Stimulated activated CD4-positive, alpha-beta T cell treated with anti-CD3 and anti-CD28 coated beads, Interleukin-15, amount 100 ng/mL, for 24 hours (primary cell): Measurements from ENCODE around the gene SDR42E1.
"Not testable (repeated sequence)": the region's sequence is repeated elsewhere in the genome, so short reads cannot be mapped to it uniquely, and the experiment has no call there.

ENCODE experiments used
- DNase-seq: peaks from one replicate; pipeline ENCODE4 v3.0.0-alpha.2; 2020

Gene SDR42E1

DNA sequence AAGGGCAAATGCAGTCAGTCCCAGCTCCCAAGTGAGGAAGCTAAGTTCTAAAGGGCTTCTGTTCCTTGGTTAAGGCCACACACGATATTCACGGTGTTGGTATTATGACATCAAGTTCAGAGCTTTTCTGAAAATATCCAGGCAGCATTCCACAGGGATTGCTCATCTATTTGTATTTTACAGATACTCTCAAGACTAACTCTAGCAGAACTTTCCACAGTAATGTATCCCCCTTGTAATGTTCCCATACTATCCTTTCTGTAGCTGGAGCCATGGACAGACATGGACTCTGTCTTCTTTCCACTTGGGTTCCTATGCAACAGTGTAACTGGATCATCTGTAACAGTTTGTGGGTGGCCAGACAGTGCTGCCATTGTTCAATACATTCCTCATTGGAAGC, 13.5 kb downstream of the SDR42E1 start:
- DNase-seq = no peak

DNA sequence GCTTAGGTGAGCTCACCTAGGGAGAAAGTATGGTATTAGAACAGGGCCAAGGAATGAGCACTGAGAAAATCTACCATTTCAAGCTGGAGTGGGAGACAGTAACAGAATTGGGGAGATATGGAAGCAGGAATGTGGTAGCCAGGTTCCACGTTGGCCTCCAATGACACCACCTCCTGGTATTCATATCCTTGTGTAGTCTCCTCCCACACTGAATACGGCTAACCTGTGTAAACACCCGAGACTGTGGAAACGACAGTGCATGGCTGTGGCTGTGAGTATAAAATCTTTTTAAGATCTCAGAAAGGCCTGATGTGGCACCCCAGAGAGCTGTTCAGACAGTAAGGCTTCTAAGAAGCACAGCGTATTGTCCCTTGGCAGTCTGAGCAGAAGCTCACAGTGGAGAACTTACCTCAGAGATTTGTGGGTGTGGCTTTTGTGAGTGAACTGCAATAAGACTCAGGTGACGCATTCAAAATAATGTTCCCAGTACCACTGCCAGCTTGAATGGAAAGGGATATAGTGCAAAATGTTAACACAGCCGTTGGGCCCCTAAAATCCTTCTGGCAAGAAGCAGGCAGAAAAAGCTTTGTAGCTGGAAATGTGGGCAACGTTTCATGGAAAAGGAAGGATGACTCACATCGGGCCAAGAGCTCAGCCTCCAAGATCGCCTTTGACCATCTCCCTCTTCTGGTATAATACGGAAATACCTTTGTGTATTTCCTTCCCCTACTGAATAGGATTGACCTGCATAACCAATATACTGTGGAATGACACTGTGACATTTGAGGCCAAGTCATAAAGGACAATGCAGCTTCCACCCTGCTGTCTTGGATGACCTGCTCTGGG, 14.4 kb downstream of the SDR42E1 start:
- no peak for DNase-seq

DNA sequence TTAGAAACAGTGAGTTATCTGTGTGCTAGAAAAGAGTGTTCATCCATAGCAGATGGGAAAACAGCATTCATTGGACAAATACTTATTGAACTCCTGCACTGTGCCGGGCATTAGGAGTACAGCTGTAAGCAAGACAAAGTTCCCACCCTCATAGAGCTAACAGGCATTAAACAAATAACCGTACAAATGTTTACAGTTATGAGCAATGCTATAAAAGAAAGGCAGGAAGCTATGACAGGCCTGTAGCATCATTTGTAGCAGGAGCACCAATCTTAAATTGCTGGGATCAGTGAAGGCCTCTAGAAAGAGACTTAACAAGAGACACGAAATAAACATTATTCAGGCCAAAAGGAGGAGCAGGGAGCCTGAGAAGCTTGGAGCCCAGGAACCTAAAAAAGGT, 15.6 kb downstream of the SDR42E1 start:
- DNase-seq = no peak

DNA sequence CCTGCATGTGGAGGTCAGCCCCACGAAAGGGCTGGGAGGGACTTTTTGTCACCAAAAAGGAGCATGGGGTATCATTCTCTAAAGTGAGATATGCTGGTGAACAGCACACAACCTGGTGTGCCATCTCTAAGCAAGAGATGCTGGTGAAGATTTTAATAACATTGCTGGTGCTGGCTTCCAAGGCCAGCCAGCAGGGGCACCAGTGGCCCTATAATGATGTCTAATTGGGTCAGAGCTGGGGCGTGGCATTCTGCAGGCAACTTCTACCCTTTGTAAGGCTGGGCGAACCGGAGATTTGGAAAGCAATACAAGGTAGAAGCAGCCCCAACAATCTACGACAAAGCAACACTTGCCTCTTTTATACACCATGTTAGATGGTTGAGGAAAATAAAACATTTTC, 16.8 kb downstream of the SDR42E1 start:
- DNase-seq = peak; percentile 19

DNA sequence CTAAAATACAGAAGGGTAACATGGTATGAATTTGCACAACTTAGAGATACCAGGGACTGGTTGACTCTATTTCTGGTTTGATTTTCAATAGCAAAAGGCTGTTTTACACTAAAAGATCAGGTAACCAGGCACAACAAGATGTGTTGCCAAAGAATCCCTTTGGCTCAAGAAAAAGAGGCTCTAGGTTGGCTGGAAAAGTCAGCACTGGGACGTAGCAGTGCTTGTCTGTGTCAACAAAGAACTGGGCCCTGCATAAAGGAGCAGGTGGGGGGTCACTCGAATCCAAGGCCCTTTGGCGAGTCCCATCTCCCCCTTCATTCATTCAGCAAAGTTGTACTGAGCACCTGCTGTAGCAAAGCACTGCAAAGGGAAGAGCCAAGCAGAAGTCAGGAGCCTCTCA, 18.4 kb downstream of the SDR42E1 start:
- no peak for DNase-seq

DNA sequence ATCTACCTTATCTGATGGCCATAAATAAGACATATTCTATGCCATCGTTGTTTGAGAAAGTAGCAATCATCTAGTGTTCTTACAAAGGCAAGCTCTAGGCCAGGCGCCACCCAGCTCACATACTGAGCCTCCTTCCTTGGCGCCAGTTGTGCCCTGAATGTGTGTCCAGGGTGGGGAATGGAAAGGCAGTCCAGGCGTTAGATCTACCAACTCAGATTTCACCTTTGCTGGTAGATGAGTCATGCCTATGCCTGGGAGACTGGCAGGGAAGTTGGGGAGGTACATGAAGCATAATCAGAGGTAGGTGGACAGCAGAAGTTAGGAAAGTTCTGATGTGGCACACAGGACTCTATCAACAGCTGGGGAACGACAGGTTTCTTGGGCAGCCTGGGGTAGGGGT, 23.6 kb downstream of the SDR42E1 start:
- DNase-seq = no peak

DNA sequence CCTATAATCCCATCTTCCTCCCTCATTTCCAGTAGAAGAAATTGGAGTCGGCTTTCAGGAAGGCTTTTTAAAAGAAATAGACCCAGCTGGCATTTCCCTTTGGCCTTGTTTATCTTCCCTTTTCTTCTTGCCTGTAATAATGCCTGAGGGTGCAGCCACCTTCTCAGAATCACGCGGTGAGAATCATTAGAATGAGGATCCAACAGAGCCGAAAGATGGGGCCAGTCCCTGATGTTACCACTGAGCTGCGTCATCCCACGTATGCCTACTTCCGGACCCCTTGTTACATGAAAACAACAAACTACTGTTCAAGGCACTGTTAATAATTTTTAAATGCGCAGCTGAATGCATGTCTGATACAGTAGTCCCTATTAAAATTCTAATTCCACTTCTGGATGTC, 24.1 kb downstream of the SDR42E1 start:
- no peak for DNase-seq

DNA sequence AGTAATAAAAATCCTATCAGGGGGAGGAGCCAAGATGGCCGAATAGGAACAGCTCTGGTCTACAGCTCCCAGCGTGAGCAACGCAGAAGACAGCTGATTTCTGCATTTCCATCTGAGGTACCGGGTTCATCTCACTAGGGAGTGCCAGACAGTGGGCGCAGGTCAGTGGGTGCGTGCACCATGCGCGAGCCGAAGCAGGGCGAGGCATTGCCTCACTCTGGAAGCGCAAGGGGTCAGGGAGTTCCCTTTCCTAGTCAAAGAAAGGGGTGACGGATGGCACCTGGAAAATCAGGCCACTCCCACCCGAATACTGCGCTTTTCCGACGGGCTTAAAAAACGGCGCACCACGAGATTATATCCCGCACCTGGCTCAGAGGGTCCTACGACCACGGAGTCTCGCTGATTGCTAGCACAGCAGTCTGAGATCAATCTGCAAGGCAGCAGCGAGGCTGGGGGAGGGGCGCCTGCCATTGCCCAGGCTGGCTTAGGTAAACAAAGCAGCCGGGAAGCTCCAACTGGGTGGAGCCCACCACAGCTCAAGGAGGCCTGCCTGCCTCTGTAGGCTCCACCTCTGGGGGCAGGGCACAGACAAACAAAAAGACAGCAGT, 33.8 kb downstream of the SDR42E1 start:
- not testable (repeated sequence) for DNase-seq

DNA sequence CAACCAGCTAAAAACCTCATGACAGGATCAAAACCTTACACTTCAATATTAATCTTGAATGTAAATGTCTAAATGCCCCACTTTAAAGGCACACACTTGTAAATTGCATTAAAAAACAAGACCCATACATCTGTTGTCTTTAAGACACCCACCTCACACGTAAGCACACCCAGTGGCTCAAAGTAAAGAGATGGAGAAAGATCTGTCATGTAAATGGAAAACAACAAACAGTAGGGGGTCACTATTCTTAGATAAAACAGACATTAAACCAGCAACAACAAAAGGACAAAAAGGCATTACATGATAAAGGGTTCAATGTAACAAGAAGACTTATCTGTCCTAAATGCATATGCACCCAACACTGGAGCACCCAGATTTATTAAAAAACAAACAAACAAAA, 35.6 kb downstream of the SDR42E1 start:
- no peak for DNase-seq

DNA sequence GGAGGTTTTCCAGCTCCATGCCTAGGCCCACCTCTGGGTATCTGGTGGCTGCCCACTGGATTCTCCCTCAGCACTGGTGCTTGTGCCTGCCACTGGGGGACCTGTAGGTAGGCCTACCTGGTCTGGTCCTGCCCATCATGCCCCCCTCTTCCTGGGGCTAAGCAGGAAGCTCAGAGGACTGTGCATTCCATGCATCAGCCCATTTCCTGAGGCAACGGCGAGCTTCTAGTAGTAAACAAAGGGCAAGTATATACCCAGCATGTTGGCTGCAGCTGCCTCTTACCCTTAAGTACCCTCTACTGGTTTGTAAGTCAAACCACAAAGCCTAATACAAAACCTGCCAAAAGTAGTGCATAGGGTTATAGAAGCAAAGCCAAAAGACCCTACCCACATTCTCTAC, 37.5 kb downstream of the SDR42E1 start:
- DNase-seq = no peak

DNA sequence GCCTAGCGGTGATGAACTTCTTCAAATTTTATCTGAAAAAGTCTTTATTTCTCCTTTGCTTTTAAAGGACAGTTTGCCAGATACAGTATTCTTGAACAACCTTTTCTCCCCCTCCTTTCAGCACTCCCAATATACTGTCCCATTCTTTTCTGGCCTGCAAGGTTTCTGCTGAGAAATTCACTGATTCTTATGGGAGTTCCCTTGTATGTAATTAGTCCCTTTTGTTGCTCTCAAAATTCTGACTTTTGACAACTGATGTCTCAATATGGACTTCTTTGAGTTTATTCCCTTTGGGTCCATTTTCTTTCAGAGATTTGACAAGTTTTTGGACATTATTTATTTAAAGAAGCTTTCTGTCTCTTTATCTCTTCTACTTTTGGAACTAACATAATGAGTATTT, 39.4 kb downstream of the SDR42E1 start:
- DNase-seq = no peak

DNA sequence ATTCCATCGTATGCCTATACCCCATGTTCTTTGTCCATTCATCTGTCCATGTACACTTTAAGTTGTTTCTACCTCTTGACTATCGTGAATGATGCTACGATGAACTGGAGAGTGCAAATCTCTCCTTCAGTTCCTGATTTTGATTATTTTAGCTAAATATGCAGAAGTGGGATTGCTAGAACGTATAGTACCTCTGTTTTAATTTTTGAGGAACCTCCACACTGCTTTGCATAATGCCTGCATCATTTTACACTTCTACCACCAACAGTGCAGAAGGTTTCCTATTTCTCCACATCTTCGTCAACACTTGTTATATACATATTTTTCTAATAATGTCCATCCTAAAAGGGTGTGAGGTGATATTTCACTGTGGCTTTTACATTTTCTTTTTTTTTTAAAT, 43.9 kb downstream of the SDR42E1 start:
- no peak for DNase-seq

DNA sequence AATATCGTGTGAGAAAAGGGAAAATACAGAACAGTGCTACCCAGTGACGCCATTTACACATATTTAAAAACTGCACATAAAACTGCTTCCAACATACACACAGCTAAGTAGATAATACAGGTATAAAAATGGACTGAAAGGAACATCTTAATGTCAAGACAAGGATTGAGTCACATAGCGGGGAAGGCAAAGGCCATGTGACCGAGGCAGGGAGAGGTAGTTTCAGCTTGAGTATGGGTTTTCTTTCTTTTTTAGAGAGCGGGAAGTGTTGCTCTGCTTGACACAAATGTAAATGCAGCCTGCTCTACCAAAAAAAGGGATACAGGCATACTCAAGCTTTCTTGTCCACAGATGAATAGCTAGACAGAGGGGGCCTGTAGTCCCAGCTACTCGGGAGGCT, 46.5 kb downstream of the SDR42E1 start:
- no peak for DNase-seq

DNA sequence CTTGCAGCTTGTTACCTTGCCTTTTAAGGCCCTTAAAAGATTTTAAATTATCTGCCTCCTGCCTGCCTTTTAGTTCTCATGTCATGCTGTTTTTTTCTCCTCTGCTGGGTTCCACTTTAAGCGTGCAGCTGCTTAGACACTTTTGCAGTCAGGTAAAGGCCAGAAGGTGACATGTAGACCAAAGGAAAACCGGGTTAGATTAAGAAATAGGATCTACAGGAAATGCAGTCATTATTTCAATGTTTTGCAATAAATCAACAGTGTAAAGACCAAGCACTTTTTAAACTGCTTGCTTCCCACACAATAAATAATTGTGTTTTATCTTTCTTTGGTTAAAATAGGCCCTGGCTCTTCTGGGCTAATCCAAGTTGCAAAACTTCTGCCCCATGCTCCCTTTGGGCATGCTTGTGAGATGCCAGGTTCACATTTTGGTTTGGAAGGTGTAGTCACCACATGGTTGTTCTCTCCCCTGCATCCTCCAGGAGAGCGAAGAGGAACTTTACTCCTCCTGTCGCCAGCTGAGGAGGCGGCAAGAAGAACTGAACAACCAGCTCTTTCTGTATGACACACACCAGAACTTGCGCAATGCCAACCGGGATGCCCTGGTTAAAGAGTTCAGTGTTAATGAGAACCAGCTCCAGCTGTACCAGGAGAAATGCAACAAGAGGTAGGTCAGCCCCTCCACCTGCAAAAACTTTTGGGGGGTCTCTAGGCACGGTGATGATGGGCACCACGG, 54.9 kb downstream of the SDR42E1 start:
- DNase-seq = no peak

DNA sequence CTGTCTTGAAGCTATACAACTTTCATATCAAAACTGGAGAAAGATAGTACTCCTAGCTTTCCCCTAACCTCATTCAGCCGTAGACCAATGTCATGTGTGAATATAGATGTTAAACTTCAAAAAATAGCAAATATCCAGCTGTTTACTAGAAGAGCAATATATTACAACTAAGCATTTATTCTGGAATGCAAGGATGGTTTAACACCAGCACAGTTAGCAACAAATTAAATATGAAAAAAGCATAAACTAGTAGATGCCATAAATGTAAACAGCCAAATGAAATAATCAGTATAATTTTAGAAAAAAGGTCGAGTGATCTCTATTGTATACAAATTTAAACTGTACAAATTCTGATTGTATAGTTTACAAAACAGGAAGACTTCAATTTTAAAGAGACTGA, 59.7 kb downstream of the SDR42E1 start:
- no peak for DNase-seq

DNA sequence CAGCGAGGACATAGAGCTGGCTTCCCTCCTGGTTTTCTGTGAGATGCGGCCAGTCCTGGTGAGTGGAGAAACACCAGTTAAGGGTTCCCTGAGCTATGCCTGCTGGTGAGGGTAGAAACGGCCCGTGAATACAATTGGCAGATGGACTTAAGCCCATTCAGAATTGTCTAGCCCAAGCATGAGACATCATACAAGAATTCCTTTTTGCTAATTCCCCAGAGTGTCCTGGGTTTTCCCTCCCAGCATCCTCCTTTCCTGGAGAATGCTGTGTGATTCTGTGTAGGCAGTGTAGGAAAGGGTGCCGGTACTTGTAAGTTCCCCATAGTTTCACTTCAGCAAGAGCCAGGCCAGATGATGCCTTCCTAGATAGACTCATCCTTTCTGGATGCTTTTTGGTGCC, 65.1 kb downstream of the SDR42E1 start:
- no peak for DNase-seq

DNA sequence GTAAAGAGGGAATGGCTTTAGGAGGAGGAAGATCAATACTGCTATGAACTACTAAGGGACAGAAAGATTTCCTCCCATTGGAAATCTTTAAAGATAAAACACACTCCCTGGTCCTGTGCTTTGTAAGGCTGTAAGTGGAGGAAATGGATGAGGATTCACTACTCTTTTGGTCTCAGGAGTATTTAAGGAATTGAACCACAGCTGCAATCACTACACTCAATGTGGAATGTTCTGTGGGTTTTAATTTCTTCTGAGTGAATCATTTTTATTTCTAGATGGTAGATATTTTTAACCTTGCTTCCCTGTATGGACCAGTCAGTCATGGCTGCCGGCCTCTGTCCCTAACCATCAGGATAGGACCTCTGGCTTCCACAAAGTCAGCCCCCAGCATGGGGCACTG, 65.6 kb downstream of the SDR42E1 start:
- no peak for DNase-seq

DNA sequence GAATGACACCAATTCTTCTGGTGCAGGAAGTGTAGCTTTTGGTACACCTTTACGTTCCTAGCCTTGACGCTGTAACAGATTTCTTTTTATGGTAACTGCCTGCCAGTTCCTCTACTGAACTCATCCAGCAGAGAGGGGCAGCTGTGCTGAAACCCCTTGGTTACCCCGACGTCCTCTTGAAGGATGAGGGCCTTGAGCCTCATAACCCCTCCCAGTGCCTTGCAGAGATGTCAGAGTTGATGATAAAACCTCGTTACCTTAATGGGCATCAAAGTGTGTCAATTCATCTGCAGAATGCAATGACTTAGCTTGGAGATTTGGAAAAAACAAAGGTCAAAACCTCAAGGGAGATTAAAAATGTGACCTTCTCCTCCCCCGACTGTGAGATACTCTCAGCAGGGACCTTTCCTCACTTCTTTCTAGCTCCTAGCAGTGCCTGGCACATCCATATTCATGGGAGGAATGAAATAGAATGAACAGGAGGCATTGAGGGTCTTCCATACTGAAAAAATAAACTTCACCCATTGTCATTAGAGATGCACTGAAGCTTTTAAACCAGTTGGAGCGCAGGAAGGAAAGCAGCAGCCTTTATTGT, 69.2 kb downstream of the SDR42E1 start:
- DNase-seq = no peak

DNA sequence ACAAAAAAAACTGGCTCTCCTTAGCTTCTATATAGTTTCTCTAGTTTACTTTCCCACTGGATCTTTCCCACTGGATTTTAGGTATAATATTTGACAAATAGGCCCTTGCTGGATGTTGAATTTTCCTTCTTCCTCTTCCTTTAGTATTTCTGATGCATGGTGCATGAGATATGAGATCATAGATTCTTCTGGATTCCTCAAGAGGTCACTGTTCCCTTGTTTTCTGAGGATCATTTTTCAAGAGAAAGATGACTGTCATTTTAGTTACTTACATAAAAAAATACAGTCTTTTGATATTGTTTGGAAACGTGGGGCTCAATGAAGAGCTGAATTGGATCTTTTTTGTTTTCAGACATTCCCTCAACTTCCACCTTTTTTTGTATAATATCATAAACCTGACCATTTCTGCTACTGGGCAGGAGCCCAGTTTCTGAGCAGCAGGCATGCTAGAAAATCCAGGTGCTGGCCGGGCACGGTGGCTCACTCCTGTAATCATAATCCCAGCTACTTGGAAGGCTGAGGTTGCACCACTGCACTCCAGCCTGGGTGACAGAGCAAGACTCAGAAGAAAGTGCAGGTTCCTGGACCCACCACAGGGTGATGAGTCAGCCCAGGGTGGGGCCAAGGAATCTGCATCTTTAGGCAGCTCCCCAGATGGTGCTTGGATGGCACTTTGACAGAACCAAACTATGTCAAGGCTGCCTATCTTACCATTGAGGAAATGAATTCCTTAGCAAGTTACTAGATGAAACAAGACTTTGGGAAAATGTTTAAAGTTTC, 70.3 kb downstream of the SDR42E1 start:
- peak; percentile 17 for DNase-seq

DNA sequence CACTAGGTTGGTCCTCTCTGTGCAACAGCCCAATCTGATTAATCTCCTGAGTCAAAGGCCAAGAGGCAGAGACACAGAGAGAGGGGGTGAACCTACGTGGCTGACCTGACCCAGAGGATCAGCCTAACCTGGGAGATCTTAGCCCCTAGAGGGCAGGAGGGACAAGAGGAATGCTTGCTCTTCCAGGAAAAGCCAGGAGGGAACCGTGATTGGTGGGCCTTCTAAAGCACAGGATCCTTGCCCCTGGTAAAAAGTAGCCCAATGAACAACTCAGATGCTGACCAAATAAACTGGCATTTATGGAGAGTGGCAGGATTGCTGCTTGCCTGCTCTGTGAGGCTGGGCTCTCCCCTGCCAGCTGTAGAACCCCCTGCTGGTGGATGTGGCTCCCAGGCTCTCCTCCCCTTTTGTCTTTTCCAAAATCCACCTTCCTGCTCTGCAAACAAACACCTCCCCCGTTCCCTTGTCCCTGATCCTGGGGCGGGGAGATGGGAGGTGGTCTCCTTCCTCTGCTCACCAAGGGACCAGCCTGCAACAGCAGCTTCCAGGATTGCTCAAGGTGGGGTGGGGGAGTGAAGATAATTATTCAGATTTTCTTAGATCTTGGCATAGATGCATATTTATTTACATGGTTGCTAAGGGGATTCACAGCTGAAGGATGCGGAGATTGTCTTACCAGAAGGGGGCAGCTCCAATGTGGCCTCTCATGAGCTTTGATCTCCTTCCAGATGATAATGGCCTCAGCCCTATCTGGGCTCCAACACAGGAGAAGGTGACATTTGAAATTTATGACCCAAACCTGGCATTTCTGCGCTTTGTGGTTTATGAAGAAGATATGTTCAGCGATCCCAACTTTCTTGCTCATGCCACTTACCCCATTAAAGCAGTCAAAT, 71.9 kb downstream of the SDR42E1 start:
- no peak for DNase-seq
